ENCODE measurements around the gene RBM43. TPM values are rescaled to one million over a fixed set of nuclear protein-coding genes. Genes with fewer than 3 reads are reported as not detected.

The RBM43 gene
- polyA plus RNA-seq, 1 of the 3 experiments (the other 2 are of a cell fraction): 2.0 TPM

GRCh38 chr2:151306621-151307020, 45.0 kb upstream of the RBM43 start:
- 0 out of 2 replicates have a peak, but pooled peaks have one; percentile 21 for TF ChIP-seq TCF12 (IDR thresholded peaks at IDR 0.05)
- TF ChIP-seq FOSL2 (IDR thresholded peaks at IDR 0.05; ENCODE audit: borderline replicate concordance, low read depth): peak; percentile 26; the same call in 1 of the 2 replicates
- no peak for TF ChIP-seq GATA2 (CRISPR knock-in tag; IDR thresholded peaks at IDR 0.05)
- no peak for TF ChIP-seq FOXJ3 (CRISPR knock-in tag; IDR thresholded peaks at IDR 0.05)
- no peak for TF ChIP-seq SIN3A (IDR thresholded peaks at IDR 0.05; ENCODE audit: borderline replicate concordance, low read depth, low read length)
- peak; percentile 38 for TF ChIP-seq NFIC (IDR thresholded peaks at IDR 0.05; ENCODE audit: borderline replicate concordance)
- no peak for TF ChIP-seq ZBTB33 (IDR thresholded peaks at IDR 0.05; ENCODE audit: borderline replicate concordance, low read depth)
- peaks cover 0 to 18% of the 10 kb centered on the region in 2 experiments; a peak in 1 of 4 replicates for H3K4me1 ChIP-seq (ENCODE audit: control insufficient read depth in 1 of 2, insufficient read depth in 2 of 2, low read depth in 1 of 2, low read length in 1 of 2)
- DNase-seq: no peak

DNA sequence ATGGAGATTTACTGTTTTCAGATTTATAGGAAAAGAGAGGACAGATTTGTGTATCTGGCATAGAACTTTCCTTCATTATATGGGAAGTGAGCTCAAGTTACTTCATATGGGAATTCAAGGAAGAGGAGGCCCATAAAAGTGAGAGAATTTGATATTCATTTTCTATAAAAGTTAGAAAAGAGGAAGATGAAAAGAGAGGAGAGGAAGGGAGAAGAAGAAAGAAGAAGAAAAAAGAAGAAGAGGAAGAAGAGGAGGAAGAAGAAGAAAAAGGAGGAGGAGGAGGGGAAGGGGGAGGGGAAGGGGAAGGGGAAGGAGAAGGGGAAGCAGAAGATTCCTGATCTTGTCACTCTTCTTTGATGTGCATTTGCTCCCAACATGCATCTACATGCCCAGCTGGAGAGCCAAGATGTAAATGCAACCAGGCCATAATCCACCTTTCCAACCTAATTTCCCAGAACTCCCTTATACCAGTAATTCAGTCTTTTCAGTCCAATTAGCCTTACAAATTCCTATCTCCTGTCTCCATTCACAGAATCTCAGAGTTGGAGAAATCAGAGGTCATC, 43.5 kb upstream of the RBM43 start:
- POLR2A ChIA-PET: no interaction called here
- no peak for TF ChIP-seq RFX5 (IDR thresholded peaks at IDR 0.05; ENCODE audit: low read length)

More at GRCh38 chr2:151306621-151307020, 45.0 kb upstream of the RBM43 start:
- H3K9ac ChIP-seq: no peak overlapping the region
- H3K4me3 ChIP-seq (ENCODE audit: low read depth in 2 of 2, low read length in 1 of 2): no peak overlapping the region
- H2AFZ ChIP-seq (ENCODE audit: low read depth): no peak overlapping the region
- no peaks in the 10 kb centered on the region for H3K27me3 ChIP-seq (ENCODE audit: insufficient read depth)
- WGBS (ENCODE audit: low lambda C conversion rate): 21% methylated on average over 3 of the region's 3 CpGs
- no peaks in the 10 kb centered on the region for H3K9me2 ChIP-seq
- H3K27ac ChIP-seq (ENCODE audit: low read depth in 2 of 2, low read length in 1 of 2): peak overlapping the region in 1 of 2 experiments; percentile 63; a peak in 2 of 4 replicates
- POLR2A ChIA-PET: no interaction called here
- H3K36me3 ChIP-seq (replicated peaks in 1 of 2; ENCODE audit: control insufficient read depth in 1 of 2, insufficient read depth in 2 of 2, low read length in 1 of 2): no peaks in the 10 kb centered on the region
- CTCF ChIA-PET: no interaction called here
- H3K4me2 ChIP-seq: peak overlapping the region; percentile 35; the same call in 1 of the 2 replicates
- H3K79me2 ChIP-seq (ENCODE audit: insufficient read depth): no peaks in the 10 kb centered on the region
- H3K9me3 ChIP-seq: no peaks in the 10 kb centered on the region
- no peaks in the 10 kb centered on the region for H4K20me1 ChIP-seq (ENCODE audit: insufficient read depth)
- peaks cover 3% of the 10 kb centered on the region for H3F3A ChIP-seq (replicated peaks; ENCODE audit: insufficient read depth)

GRCh38 chr2:151302879-151303278, 41.2 kb upstream of the RBM43 start:
- 26% methylated on average over 2 of the region's 2 CpGs for WGBS (ENCODE audit: low lambda C conversion rate)
- H3K9ac ChIP-seq: peak overlapping the region; percentile 38; the same call in 1 of the 2 replicates
- H3K9me3 ChIP-seq: no peaks in the 10 kb centered on the region
- no peak overlapping the region for H3K4me2 ChIP-seq
- POLR2A ChIA-PET: no interaction called here
- peak overlapping the region in 1 of 2 experiments; percentile 61; a peak in 2 of 4 replicates for H3K27ac ChIP-seq (ENCODE audit: low read depth in 2 of 2, low read length in 1 of 2)
- no peaks in the 10 kb centered on the region for H3K36me3 ChIP-seq (replicated peaks in 1 of 2; ENCODE audit: control insufficient read depth in 1 of 2, insufficient read depth in 2 of 2, low read length in 1 of 2)
- H3K27me3 ChIP-seq (ENCODE audit: insufficient read depth): no peaks in the 10 kb centered on the region
- H3K9me2 ChIP-seq: no peaks in the 10 kb centered on the region
- H3K79me2 ChIP-seq (ENCODE audit: insufficient read depth): no peaks in the 10 kb centered on the region
- peaks cover 0 to 18% of the 10 kb centered on the region in 2 experiments; a peak in 1 of 4 replicates for H3K4me1 ChIP-seq (ENCODE audit: control insufficient read depth in 1 of 2, insufficient read depth in 2 of 2, low read depth in 1 of 2, low read length in 1 of 2)
- TF ChIP-seq, protein P1, sequence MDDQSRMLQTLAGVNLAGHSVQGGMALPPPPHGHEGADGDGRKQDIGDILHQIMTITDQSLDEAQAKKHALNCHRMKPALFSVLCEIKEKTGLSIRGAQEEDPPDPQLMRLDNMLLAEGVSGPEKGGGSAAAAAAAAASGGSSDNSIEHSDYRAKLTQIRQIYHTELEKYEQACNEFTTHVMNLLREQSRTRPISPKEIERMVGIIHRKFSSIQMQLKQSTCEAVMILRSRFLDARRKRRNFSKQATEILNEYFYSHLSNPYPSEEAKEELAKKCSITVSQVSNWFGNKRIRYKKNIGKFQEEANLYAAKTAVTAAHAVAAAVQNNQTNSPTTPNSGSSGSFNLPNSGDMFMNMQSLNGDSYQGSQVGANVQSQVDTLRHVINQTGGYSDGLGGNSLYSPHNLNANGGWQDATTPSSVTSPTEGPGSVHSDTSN (IDR thresholded peaks at IDR 0.05): peak; percentile 32; the same call in 1 of the 2 replicates
- TF ChIP-seq RAD21 (IDR thresholded peaks at IDR 0.05; ENCODE audit: low read length) (no peak), RCOR1 (IDR thresholded peaks at IDR 0.05; ENCODE audit: low read length) (no peak), JUND (IDR thresholded peaks at IDR 0.05) (no peak), CHD2 (IDR thresholded peaks at IDR 0.05; ENCODE audit: low read length, partially characterized antibody) (no peak), TCF12 (IDR thresholded peaks at IDR 0.05) (0 out of 2 replicates have a peak, but pooled peaks have one; percentile 7)
- DNase-seq: no peak
- no peaks in the 10 kb centered on the region for H4K20me1 ChIP-seq (ENCODE audit: insufficient read depth)
- H3F3A ChIP-seq (replicated peaks; ENCODE audit: insufficient read depth): peaks cover 3% of the 10 kb centered on the region
- no peak overlapping the region for H3K4me3 ChIP-seq (ENCODE audit: low read depth in 2 of 2, low read length in 1 of 2)
- H2AFZ ChIP-seq (ENCODE audit: low read depth): no peak overlapping the region
- CTCF ChIA-PET: no interaction called here

More for the DNA sequence above, 43.5 kb upstream of the RBM43 start:
- Histone ChIP-seq H3K4me1 (ENCODE audit: control insufficient read depth in 1 of 2, insufficient read depth in 2 of 2, low read depth in 1 of 2, low read length in 1 of 2) (peaks cover 0 to 18% of the 10 kb centered on the region in 2 experiments; a peak in 1 of 4 replicates), H3K79me2 (ENCODE audit: insufficient read depth) (no peaks in the 10 kb centered on the region), H3K4me2 (no peak overlapping the region), H4K20me1 (ENCODE audit: insufficient read depth) (no peaks in the 10 kb centered on the region), H3K9me2 (no peaks in the 10 kb centered on the region), H3F3A (replicated peaks; ENCODE audit: insufficient read depth) (peaks cover 3% of the 10 kb centered on the region), H2AFZ (ENCODE audit: low read depth) (no peak overlapping the region), H3K4me3 (ENCODE audit: low read depth in 2 of 2, low read length in 1 of 2) (no peak overlapping the region), H3K27me3 (ENCODE audit: insufficient read depth) (no peaks in the 10 kb centered on the region), H3K27ac (ENCODE audit: low read depth in 2 of 2, low read length in 1 of 2) (no peak overlapping the region), H3K9ac (no peak overlapping the region), H3K9me3 (no peaks in the 10 kb centered on the region), H3K36me3 (replicated peaks in 1 of 2; ENCODE audit: control insufficient read depth in 1 of 2, insufficient read depth in 2 of 2, low read length in 1 of 2) (no peaks in the 10 kb centered on the region)
- CTCF ChIA-PET: interaction anchor here (0.6 kb wide), 1 partner anchor 538 kb away, joined by 3 read pairs; no protein-coding TSS in a partner anchor
- no peak for DNase-seq
